Hepatocyte (in vitro differentiated cells): ENCODE data around the gene MUC6.

Experiments
- EZH2 ChIP-seq: fragments of 200-600 bp; sonication (generic); IDR thresholded peaks from 2 replicates; pipeline ENCODE4 v1.6.1; 2016; ENCODE audit warnings: antibody characterized with exemption, mild to moderate bottlenecking, borderline replicate concordance
- TF ChIP-seq, protein P1 (sequence below): fragments of 200-600 bp; sonication (generic); IDR thresholded peaks from 2 replicates; pipeline ENCODE4 v1.5.1; 2016; ENCODE audit warnings: antibody characterized with exemption, mild to moderate bottlenecking; ENCODE audit not compliant: poor library complexity

DNA sequence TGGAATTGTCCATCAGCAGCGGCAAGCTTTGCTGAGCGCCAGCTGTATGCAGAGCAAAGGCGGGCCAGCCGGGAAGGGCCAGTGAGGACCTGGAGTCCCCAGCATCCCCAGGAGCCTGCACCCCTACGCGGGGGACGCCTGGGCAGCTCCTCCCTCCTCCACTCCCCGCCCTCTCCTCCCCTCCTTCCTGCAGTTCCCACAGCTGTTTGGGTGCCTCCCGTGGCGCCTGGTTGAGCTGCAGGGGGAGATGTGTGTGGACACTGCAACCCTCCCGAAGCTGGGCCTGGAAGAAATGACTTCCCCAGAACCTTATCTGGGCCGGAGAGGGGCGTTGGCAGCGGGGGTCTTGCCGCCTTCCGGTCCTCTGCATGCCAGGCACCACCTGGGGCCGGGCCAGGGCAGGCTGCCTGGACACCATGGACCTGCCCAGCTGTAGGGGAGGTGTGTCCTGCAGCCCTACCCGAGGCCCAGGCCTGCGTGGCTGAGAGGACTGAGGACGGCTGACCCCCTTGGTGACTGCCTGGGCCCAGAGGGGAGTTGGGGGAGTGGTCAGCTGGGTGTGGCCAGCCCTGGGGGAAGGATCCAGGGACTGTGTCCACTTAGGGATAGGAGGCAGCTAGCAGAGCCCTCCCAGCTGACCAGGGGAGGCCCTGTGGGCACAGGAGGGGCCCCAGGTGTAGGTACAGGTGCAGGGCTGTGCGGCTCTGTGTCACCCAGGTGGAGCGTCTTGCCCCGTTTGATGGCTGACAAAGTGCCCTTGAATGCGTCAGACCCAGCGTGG lies 16.8 kb upstream of the MUC6 start:
- TF ChIP-seq, protein P1, sequence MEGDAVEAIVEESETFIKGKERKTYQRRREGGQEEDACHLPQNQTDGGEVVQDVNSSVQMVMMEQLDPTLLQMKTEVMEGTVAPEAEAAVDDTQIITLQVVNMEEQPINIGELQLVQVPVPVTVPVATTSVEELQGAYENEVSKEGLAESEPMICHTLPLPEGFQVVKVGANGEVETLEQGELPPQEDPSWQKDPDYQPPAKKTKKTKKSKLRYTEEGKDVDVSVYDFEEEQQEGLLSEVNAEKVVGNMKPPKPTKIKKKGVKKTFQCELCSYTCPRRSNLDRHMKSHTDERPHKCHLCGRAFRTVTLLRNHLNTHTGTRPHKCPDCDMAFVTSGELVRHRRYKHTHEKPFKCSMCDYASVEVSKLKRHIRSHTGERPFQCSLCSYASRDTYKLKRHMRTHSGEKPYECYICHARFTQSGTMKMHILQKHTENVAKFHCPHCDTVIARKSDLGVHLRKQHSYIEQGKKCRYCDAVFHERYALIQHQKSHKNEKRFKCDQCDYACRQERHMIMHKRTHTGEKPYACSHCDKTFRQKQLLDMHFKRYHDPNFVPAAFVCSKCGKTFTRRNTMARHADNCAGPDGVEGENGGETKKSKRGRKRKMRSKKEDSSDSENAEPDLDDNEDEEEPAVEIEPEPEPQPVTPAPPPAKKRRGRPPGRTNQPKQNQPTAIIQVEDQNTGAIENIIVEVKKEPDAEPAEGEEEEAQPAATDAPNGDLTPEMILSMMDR = no peak
- TF ChIP-seq EZH2 = no peak
